ENCODE data around the gene BIN1. TPM values are rescaled to one million over a fixed set of nuclear protein-coding genes. Genes with fewer than 3 reads are reported as not detected.

The BIN1 gene
- total RNA-seq, 4 donors from 2014 or later: 1,150 to 2,167 (median 1,736) TPM

- in situ Hi-C loops (cut with MboI; ENCODE audit: low sequenced_read_pairs in 4 of 4): loop anchor here in 1 of 4 donors (25.0 kb wide), 1 partner anchor 459 kb away; no protein-coding TSS in a partner anchor
- Histone ChIP-seq H3K27me3 (no peaks in the 10 kb centered on the region), H3K36me3 (peaks cover 0 to 31% of the 10 kb centered on the region in 2 donors), H3K4me3 (no peak overlapping the region), H3K9me3 (no peaks in the 10 kb centered on the region), H3K4me1 (peaks cover 58 to 66% of the 10 kb centered on the region in 2 donors), H3K27ac (peak overlapping the region; percentile 97 to 100 (median 100))
- ATAC-seq: peak; percentile 58 to 60
- DNase-seq: peak in 1 of 2 donors; percentile 86
- peak; percentile 3 to 13 for TF ChIP-seq POLR2A (IDR thresholded peaks at IDR 0.05)
- no peak for TF ChIP-seq CTCF (IDR thresholded peaks at IDR 0.05 in 4 of 5, conservative IDR thresholded peaks at IDR 0.05 in 1 of 5)
- intact Hi-C loops (cut with DNase I; ENCODE audit: low total_unique reads): no loop called here
Measured at GRCh38 chr2:127052771-127053691, 53.9 kb downstream of the BIN1 start.

GRCh38 chr2:127052057-127052770, 54.7 kb downstream of the BIN1 start:
- Histone ChIP-seq H3K27me3 (no peaks in the 10 kb centered on the region), H3K4me1 (peaks cover 51 to 70% of the 10 kb centered on the region in 2 donors), H3K27ac (peak overlapping the region; percentile 97 to 100 (median 100)), H3K36me3 (peaks cover 0 to 25% of the 10 kb centered on the region in 2 donors), H3K4me3 (no peak overlapping the region), H3K9me3 (no peaks in the 10 kb centered on the region)
- peak in 1 of 2 donors; percentile 85 for DNase-seq
- intact Hi-C loops (cut with DNase I; ENCODE audit: low total_unique reads) (no loop called here), in situ Hi-C loops (cut with MboI; ENCODE audit: low sequenced_read_pairs in 4 of 4) (loop anchor here in 1 of 4 donors (25.0 kb wide), 1 partner anchor 460 kb away; no protein-coding TSS in a partner anchor)
- TF ChIP-seq POLR2A (IDR thresholded peaks at IDR 0.05): peak in 1 of 2 donors; percentile 11
- TF ChIP-seq CTCF (IDR thresholded peaks at IDR 0.05 in 4 of 5, conservative IDR thresholded peaks at IDR 0.05 in 1 of 5): no peak
- ATAC-seq: peak; percentile 21 to 35

DNA sequence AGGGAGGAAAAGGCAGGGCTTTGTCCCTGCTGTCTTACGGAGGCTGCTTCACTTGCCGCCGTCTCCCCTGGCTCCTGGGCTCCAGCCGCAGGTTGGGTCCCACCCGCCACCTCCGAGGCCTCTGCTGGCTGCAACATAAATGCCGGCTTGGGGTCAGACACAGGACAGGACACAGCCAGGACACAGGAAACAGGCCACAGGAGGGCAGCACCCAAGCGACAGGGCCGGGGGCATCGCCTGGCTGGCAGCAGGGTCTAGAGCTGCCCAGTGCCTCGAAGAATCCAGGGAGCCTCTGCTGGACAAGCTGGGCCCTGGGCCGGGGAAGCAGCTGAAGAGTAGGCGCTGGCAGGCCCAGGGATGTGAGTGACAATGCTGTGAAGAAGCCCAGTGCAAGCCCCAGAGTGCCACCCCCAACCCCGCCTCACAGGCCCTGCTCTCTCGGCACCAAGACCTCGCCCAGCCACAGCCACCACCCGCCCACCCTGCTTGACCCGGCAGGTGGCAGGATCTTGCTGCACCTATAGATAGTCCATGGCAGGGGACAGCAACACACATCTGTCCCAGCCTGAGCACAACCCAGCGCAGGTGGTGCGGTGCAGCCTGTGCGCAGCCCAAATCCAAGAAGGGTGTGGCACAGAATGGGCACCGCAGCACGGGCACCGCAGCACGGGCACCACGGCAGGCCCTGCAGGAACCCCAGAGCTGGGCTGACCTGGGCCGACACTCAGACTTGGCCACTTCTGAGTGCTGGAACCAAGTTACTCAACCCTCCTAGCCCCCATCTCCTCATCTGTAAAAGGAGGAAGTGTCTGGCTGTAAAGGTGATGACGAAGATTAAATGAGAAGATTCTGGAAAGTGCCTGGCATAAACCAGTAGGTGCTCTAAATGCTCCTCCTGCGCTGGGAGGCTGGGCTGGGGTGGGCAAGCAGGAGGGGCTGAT, 55.6 kb downstream of the BIN1 start:
- peaks cover 0 to 19% of the 10 kb centered on the region in 2 donors for H3K36me3 ChIP-seq
- H3K4me3 ChIP-seq: no peak overlapping the region
- H3K27ac ChIP-seq: peak overlapping the region; percentile 97 to 100 (median 100)
- in situ Hi-C loops (cut with MboI; ENCODE audit: low sequenced_read_pairs in 4 of 4): loop anchor here in 1 of 4 donors (25.0 kb wide), 1 partner anchor 461 kb away; no protein-coding TSS in a partner anchor
- intact Hi-C loops (cut with DNase I; ENCODE audit: low total_unique reads): no loop called here
- H3K27me3 ChIP-seq: no peaks in the 10 kb centered on the region
- H3K9me3 ChIP-seq: no peaks in the 10 kb centered on the region
- peak in 1 of 2 donors; percentile 85 for DNase-seq
- H3K4me1 ChIP-seq: peaks cover 47 to 74% of the 10 kb centered on the region in 2 donors
- ATAC-seq: peak in 1 of 2 donors; percentile 17
- TF ChIP-seq CTCF (IDR thresholded peaks at IDR 0.05 in 4 of 5, conservative IDR thresholded peaks at IDR 0.05 in 1 of 5) (peak; percentile 34 to 63 (median 43)), POLR2A (IDR thresholded peaks at IDR 0.05) (no peak)

GRCh38 chr2:127050803-127051115, 56.2 kb downstream of the BIN1 start:
- ATAC-seq: peak in 1 of 2 donors; percentile 1
- Histone ChIP-seq H3K4me1 (peaks cover 47 to 77% of the 10 kb centered on the region in 2 donors), H3K9me3 (no peaks in the 10 kb centered on the region), H3K27ac (peak overlapping the region; percentile 97 to 100 (median 100)), H3K4me3 (no peak overlapping the region), H3K27me3 (no peaks in the 10 kb centered on the region), H3K36me3 (peaks cover 0 to 19% of the 10 kb centered on the region in 2 donors)
- in situ Hi-C loops (cut with MboI; ENCODE audit: low sequenced_read_pairs in 4 of 4): loop anchor here in 1 of 4 donors (25.0 kb wide), 1 partner anchor 462 kb away; no protein-coding TSS in a partner anchor
- intact Hi-C loops (cut with DNase I; ENCODE audit: low total_unique reads): no loop called here
- DNase-seq: peak in 1 of 2 donors; percentile 69
- no peak for TF ChIP-seq POLR2A (IDR thresholded peaks at IDR 0.05)
- no peak for TF ChIP-seq CTCF (IDR thresholded peaks at IDR 0.05 in 4 of 5, conservative IDR thresholded peaks at IDR 0.05 in 1 of 5)

Measured in gastrocnemius medialis (tissue), 4 donors.